HG03196 (cell line): ENCODE measurements around the gene RBPJL.

Experiments
- ATAC-seq: cut with Tn5 transposase; IDR thresholded peaks from one replicate; pipeline ENCODE4 v1.9.1; 2021; ENCODE audit not compliant: unreplicated experiment

Gene RBPJL

GRCh38 chr20:45358282-45359068 lies 51.8 kb downstream of the RBPJL start:
- ATAC-seq: no peak

GRCh38 chr20:45359069-45359405 lies 52.4 kb downstream of the RBPJL start:
- no peak for ATAC-seq

GRCh38 chr20:45359406-45360148 lies 52.9 kb downstream of the RBPJL start:
- no peak for ATAC-seq

GRCh38 chr20:45361793-45362192 lies 55.2 kb downstream of the RBPJL start:
- no peak for ATAC-seq

- ATAC-seq: peak; percentile 84
Measured at GRCh38 chr20:45362804-45363610, 56.4 kb downstream of the RBPJL start, which contains the start of gene SYS1. Gene SYS1 (plus strand): TSS chr20:45363156. CDS start chr20:45363532, 376 bp downstream.

GRCh38 chr20:45363611-45364492 lies 57.2 kb downstream of the RBPJL start:
- ATAC-seq: no peak

- no peak for ATAC-seq
Measured at GRCh38 chr20:45365444-45365970, 58.9 kb downstream of the RBPJL start.

- ATAC-seq: no peak
Measured at GRCh38 chr20:45366192-45366591, 59.6 kb downstream of the RBPJL start.

- ATAC-seq: no peak
Measured at GRCh38 chr20:45366631-45367030, 60.0 kb downstream of the RBPJL start.

GRCh38 chr20:45367126-45367525 lies 60.5 kb downstream of the RBPJL start:
- ATAC-seq: no peak
